Measurements from ENCODE around the gene LIMD2.
A peak's percentile ranks its signal among the peaks of the same experiment; 100 is the strongest.

Gene LIMD2

DNA sequence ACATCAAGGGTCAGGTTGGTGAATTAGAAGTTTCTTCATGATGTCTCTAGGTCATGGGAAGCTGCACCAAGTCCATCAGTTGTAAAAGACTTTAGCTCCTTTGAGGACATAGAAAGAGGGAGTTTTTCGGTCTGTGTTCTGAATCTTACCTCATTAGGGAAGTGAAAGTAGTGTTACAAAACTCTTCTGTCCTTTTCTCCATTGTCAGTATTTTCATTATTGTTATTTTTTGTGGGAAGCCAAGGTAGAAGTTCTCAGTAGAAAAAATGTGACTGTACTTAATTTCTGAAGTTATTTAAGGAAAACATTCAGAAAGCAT lies 53.5 kb downstream of the LIMD2 start:
- TF ChIP-seq, protein P1, sequence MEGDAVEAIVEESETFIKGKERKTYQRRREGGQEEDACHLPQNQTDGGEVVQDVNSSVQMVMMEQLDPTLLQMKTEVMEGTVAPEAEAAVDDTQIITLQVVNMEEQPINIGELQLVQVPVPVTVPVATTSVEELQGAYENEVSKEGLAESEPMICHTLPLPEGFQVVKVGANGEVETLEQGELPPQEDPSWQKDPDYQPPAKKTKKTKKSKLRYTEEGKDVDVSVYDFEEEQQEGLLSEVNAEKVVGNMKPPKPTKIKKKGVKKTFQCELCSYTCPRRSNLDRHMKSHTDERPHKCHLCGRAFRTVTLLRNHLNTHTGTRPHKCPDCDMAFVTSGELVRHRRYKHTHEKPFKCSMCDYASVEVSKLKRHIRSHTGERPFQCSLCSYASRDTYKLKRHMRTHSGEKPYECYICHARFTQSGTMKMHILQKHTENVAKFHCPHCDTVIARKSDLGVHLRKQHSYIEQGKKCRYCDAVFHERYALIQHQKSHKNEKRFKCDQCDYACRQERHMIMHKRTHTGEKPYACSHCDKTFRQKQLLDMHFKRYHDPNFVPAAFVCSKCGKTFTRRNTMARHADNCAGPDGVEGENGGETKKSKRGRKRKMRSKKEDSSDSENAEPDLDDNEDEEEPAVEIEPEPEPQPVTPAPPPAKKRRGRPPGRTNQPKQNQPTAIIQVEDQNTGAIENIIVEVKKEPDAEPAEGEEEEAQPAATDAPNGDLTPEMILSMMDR (IDR thresholded peaks at IDR 0.05; ENCODE audit: low read length) = no peak
- no peak for TF ChIP-seq EZH2phosphoT487 (IDR thresholded peaks at IDR 0.05; ENCODE audit: low read length)
- TF ChIP-seq EZH2 (optimal IDR thresholded peaks at IDR 0.05; ENCODE audit: low read depth, low read length) = no peak
- DNase-seq = peak; percentile 26
- no peak overlapping the region for H3K9ac ChIP-seq (ENCODE audit: low read length)
- H3K79me2 ChIP-seq (ENCODE audit: low read length) = no peaks in the 10 kb centered on the region
- H3K36me3 ChIP-seq (replicated peaks; ENCODE audit: insufficient read depth, low read length) = no peaks in the 10 kb centered on the region
- peaks cover 3% of the 10 kb centered on the region; the same call in 1 of the 2 replicates for H3F3A ChIP-seq (ENCODE audit: insufficient read depth, low read length)
- H3K4me2 ChIP-seq (ENCODE audit: low read depth, low read length) = peak overlapping the region; percentile 7; the same call in 1 of the 2 replicates
- H3K27me3 ChIP-seq (replicated peaks; ENCODE audit: insufficient read depth, low read length) = no peaks in the 10 kb centered on the region
- H3K4me3 ChIP-seq (ENCODE audit: low read length) = no peak overlapping the region
- peaks cover 22% of the 10 kb centered on the region for H3K4me1 ChIP-seq (ENCODE audit: low read length)
- H3K9me2 ChIP-seq (replicated peaks; ENCODE audit: insufficient read depth, low read length) = no peaks in the 10 kb centered on the region
- H3K27ac ChIP-seq (ENCODE audit: low read length) = peak overlapping the region; percentile 12; the same call in 1 of the 2 replicates
- H4K20me1 ChIP-seq (ENCODE audit: insufficient read depth, low read length) = 0 out of 2 replicates have a peak, but pooled peaks cover 3% of the 10 kb centered on the region
- no peaks in the 10 kb centered on the region for H3K9me3 ChIP-seq (replicated peaks; ENCODE audit: insufficient read depth, low read length)
- no peak overlapping the region for H2AFZ ChIP-seq (ENCODE audit: low read length)
